KOPT-K1 (cell line): ENCODE measurements around the gene ARHGDIA.
A peak's percentile ranks its signal among the peaks of the same experiment; 100 is the strongest.

Experiments
- H3K27ac ChIP-seq: fragments of 200-600 bp; sonication (generic); 2 replicates; pipeline ENCODE4 v1.5.1; 2016; ENCODE audit warnings: antibody characterized with exemption, mild to moderate bottlenecking, low read depth, low read length; ENCODE audit not compliant: poor library complexity, severe bottlenecking
- H3K36me3 ChIP-seq: fragments of 200-600 bp; sonication (generic); 2 replicates; pipeline ENCODE4 v1.5.1; 2017; ENCODE audit warnings: antibody characterized with exemption, mild to moderate bottlenecking, low read length, moderate library complexity; ENCODE audit not compliant: insufficient read depth
- H3K9me3 ChIP-seq: fragments of 200-600 bp; sonication (generic); 2 replicates; pipeline ENCODE4 v1.5.1; 2017; ENCODE audit warnings: antibody characterized with exemption, low read length, mild to moderate bottlenecking; ENCODE audit not compliant: insufficient read depth, poor library complexity, severe bottlenecking

The ARHGDIA gene

GRCh38 chr17:81901167-81902022 is 30.3 kb upstream of the ARHGDIA start:
- no peak overlapping the region for H3K27ac ChIP-seq
- H3K9me3 ChIP-seq: no peaks in the 10 kb centered on the region
- H3K36me3 ChIP-seq: peaks cover 83% of the 10 kb centered on the region

DNA sequence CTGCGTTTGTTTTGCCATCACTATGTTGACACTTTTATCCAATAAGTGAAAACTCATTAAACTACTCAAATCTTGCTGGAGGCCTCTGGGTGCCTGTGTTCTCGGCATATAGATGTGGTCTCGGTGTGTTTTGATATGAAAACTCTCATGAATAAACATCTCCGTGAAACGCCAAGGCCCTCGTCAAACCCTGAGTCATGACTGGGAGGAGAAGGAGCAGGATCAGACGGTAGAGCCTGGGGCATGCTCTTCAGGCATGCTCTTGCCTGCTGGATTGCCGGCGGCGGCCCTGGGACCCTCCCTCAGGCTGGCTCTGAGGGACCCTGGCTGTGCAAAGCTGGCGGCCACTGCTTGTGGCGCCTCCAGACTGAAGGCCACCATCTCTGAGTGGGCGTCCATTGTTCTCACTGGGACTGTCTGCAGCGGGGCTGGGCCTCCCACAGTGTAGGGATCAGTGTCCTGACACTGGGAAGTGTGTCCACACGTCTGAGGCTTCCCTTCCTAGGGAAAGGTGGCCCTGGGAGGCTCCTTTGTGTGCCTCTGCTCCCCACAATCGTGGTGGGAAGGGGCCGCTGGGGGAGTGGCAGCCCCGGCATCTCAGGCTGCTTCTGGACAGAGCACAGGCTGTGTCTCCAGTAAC is 29.2 kb upstream of the ARHGDIA start:
- no peak overlapping the region for H3K27ac ChIP-seq
- no peaks in the 10 kb centered on the region for H3K9me3 ChIP-seq
- peaks cover 83% of the 10 kb centered on the region for H3K36me3 ChIP-seq

DNA sequence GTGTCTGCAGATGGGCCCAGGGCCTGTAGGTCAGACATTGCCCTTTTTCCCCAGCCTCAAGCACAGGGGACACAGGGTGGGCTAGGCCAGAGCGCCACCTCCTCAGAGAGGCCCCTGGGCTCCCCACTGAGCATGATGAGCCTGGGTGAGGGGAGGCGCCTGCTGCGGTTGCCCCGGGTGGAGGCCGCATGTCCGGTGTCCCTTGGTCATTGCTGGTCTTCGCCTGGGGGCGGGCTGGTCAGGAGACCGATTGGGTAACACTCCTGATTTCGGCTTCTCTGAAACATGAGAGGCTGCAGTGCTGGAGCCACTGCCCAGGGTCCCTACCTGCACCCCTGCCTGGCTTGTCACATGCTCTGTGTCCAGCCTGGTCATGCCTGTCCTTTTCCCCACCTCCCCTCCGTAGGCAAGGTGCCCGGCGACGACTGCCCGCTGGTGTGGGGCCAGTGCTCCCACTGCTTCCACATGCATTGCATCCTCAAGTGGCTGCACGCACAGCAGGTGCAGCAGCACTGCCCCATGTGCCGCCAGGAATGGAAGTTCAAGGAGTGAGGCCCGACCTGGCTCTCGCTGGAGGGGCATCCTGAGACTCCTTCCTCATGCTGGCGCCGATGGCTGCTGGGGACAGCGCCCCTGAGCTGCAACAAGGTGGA is 28.5 kb upstream of the ARHGDIA start:
- no peaks in the 10 kb centered on the region for H3K9me3 ChIP-seq
- H3K36me3 ChIP-seq: peaks cover 80% of the 10 kb centered on the region
- no peak overlapping the region for H3K27ac ChIP-seq

DNA sequence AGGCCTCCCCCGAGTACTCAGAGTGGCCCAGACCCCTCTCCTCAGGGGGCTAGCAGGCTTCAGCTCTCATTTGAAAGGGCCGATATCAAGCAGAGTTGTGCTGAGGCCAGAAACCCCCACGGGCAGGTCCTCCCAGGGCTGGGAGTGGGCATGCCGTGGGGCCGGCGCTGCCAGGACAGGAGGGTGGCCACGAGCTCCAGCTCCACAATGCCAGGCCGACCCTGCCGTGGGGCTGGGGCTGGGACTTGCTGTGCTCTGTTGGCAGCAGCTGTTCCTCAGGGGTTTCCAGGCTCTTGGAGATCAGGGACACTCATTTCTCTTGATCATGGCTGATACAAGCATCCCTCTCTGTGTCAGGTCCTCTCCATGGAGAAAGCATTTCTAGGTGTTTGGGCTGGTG is 27.7 kb upstream of the ARHGDIA start:
- Histone ChIP-seq H3K36me3 (peaks cover 73% of the 10 kb centered on the region), H3K27ac (no peak overlapping the region), H3K9me3 (no peaks in the 10 kb centered on the region)

DNA sequence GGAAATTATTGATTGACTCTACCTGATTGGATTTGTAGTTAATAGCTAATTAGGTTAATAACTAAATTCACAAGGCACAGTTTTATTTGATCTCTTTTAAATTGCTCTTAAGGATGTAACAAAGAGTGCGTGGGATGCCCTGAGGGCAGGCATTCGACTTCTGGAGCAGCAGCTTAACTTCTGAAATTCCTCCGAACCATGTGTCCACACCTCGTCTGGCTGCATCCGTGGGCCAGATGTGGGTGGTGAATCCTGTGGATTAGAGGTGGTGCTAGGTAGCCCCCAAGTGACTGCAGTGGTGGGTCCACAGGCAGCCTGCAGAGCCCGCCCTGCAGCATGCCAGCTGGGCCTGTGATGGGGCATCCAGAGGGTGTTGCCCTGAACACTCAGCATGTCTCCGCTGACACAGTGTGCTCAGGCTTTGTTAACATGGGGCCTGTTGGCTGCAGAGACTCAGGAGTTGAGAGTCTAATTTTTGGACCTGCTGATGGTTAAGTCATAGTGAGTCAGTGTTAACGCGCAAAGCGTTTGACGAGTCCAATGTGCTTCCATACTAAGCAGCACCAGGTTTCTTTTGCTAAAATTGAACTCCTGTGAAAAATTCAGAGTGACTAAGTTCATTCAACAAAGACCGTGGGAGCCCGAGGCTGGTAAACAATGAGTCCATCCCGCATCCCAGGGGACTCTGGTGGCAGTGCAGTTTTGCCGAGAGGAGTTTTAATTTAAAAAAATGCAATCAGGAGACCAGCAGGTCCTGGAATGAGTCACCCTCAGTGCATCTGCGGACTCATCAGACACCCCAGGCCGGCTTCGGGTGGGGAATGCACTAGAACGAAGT is 27.1 kb upstream of the ARHGDIA start:
- no peak overlapping the region for H3K27ac ChIP-seq
- H3K9me3 ChIP-seq: no peaks in the 10 kb centered on the region
- H3K36me3 ChIP-seq: peaks cover 66% of the 10 kb centered on the region

DNA sequence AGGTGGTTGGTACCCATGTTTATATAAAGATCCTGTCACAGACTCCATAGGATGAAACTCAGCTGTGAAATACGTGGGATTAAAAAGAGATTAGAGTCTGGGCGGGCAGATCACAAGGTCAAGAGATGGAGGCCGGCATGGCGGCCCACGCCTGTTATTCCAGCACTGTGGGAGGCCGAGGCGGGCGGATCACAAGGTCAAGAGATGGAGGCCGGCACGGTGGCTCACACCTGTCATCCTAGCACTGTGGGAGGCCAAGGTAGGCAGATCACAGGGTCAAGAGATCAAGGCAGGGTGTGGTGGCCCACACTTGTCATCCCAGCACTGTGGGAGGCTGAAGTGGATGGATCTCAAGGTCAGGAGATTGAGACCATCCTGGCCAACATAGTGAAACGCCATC is 24.3 kb upstream of the ARHGDIA start:
- Histone ChIP-seq H3K9me3 (no peaks in the 10 kb centered on the region), H3K27ac (no peak overlapping the region), H3K36me3 (peaks cover 56% of the 10 kb centered on the region)

- no peaks in the 10 kb centered on the region for H3K9me3 ChIP-seq
- H3K27ac ChIP-seq: peak overlapping the region; percentile 89
- H3K36me3 ChIP-seq: peaks cover 58% of the 10 kb centered on the region
Measured at GRCh38 chr17:81891303-81891552, 20.1 kb upstream of the ARHGDIA start.

- peak overlapping the region; percentile 89 for H3K27ac ChIP-seq
- H3K36me3 ChIP-seq: peaks cover 58% of the 10 kb centered on the region
- H3K9me3 ChIP-seq: no peaks in the 10 kb centered on the region
Measured at GRCh38 chr17:81890447-81891302, 19.5 kb upstream of the ARHGDIA start.

DNA sequence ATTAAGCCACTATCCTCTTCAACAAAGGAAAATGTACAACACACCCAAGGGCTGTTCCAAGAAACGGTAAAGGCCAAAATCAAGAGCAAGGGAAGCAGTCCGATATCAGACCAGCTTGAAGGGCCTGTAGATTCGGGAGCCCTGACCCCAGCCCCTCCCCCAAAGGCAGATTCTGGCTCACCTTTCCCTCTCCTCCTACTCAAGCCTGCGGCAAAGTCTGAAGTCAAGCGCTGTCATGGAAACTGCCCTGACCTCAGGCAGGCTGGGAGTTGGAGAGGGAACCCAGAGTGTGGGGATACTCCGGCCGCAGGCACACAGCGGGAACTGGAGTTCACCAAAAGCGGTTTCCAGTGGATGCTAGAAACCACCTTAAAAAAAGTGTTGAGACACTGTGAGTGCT is 18.5 kb upstream of the ARHGDIA start:
- Histone ChIP-seq H3K27ac (peak overlapping the region; percentile 89), H3K9me3 (no peaks in the 10 kb centered on the region), H3K36me3 (peaks cover 61% of the 10 kb centered on the region)

DNA sequence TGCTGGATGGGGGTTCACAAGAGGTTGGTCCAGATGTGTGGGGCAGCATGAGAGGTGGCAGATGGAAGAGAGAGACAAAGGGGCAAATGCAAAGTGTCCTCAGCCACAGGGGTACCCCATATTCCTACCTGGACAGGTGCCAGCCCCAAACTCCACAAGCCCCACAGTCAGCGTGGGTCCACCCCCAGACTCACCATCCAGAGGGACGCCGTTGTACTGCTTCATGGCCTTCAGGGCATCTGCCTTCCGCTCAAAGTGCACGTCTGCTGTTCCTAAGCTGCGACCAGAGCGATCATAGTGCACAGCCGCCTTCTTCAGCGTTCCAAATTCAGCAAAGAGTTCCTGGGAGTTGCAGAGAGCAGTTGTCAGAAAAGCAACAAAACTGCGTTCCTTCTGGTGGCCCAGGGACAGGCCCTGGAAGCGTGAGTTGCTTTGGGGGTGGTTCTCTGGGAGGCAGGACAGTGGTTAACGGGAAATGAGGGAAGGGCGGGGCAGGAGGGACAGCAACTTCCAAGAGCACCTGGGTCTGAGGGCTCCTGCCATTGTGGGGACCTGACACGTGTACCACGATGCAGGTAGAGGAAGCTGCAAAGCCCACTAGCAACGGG is 18.0 kb upstream of the ARHGDIA start:
- no peak overlapping the region for H3K27ac ChIP-seq
- H3K36me3 ChIP-seq: peaks cover 66% of the 10 kb centered on the region
- H3K9me3 ChIP-seq: no peaks in the 10 kb centered on the region

GRCh38 chr17:81888105-81888987 is 17.2 kb upstream of the ARHGDIA start:
- Histone ChIP-seq H3K9me3 (no peaks in the 10 kb centered on the region), H3K36me3 (peaks cover 74% of the 10 kb centered on the region), H3K27ac (no peak overlapping the region)

DNA sequence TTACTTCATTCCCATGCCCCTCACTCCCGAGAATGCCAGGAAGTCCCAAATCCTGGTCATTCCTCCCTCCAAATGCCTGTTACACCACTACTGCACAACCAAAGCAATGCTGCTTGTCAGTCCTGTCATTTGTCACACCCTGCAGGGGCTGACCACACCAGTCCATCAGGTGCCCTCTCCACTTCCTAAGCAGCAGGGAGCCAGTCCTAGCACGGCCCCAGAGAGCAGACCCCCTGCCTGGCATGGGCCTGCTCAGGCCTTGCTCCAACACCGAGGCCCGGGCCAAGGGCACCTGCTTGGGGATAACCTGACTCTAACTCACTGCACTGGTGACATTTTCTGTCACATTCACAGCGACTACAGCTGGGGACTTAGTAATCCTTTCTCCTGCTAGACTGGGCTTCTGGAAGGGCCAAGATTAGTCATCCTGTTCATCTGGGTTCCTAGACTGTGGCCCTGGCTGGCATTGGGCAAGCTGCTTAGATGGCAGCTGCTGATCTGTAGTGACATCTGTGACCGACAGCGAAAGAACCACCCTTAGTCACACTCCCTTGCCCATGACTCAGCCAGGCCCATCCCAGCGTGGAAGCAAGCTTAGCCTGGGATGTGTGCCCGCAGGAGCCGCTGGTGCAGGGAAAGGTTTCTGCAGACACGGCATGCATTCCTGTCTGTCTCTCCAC is 14.9 kb upstream of the ARHGDIA start:
- no peaks in the 10 kb centered on the region for H3K9me3 ChIP-seq
- no peak overlapping the region for H3K27ac ChIP-seq
- peaks cover 97% of the 10 kb centered on the region for H3K36me3 ChIP-seq

DNA sequence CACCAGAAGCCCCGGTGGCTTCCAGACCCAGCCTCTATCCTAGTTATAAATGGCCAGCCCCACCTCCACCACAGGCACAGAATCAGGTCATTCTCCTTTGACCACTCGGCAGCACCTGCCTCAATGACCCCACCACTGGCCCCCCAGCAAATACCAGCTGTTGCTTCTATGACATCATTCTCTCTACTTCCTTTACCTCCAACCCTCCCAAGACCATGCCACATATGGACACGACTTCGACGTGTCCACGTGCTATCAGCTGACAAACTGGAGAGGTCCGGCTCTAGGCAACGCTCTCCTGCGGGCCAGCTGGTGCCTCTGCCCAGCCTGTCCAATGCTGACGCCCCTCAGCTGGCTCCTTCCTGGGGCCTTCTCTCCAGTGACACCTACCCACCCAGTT is 14.3 kb upstream of the ARHGDIA start:
- H3K36me3 ChIP-seq: peaks cover 100% of the 10 kb centered on the region
- H3K27ac ChIP-seq: no peak overlapping the region
- H3K9me3 ChIP-seq: no peaks in the 10 kb centered on the region
